NB4 (cell line): ENCODE data around the gene PPP1R12B.
"Not testable (repeated sequence)": the region's sequence is repeated elsewhere in the genome, so short reads cannot be mapped to it uniquely, and the experiment has no call there.

Source experiments
- CTCF ChIP-seq: IDR thresholded peaks from one replicate; pipeline ENCODE4 v1.5.1; 2012; ENCODE audit warnings: low read depth, low read length
- MAX ChIP-seq: IDR thresholded peaks from 2 replicates; pipeline ENCODE4 v1.6.1; 2011; ENCODE audit warnings: low read depth, low read length
- MYC ChIP-seq: IDR thresholded peaks from 2 replicates; pipeline ENCODE4 v1.6.1; 2011; ENCODE audit warnings: low read depth, low read length
- POLR2A ChIP-seq: IDR thresholded peaks from 2 replicates; pipeline ENCODE4 v1.6.1; 2011; ENCODE audit warnings: mild to moderate bottlenecking; ENCODE audit not compliant: insufficient read length; ENCODE audit errors: extremely low read depth

GRCh38 chr1:202554619-202555018 is 206.1 kb downstream of the PPP1R12B start:
- not testable (repeated sequence) for TF ChIP-seq CTCF, POLR2A, MAX, MYC
